Hindlimb muscle (tissue), 1 donor: Measurements from ENCODE around the gene TRIP4. TPM values are rescaled to one million over a fixed set of nuclear protein-coding genes. Genes with fewer than 3 reads are reported as not detected.

Experiments used
- DNase-seq: peaks from one replicate; pipeline ENCODE4 v3.0.0-alpha.2; 2013
- polyA plus RNA-seq: library from polyadenylated mRNA; unstranded; fragments of 120-200 nt; gene quantifications from one replicate; pipeline ENCODE4 v1.2.1, GENCODE V29; 2013; ENCODE audit not compliant: insufficient read length

The TRIP4 gene
- polyA plus RNA-seq, 1 donor, result 28.6 TPM

DNA sequence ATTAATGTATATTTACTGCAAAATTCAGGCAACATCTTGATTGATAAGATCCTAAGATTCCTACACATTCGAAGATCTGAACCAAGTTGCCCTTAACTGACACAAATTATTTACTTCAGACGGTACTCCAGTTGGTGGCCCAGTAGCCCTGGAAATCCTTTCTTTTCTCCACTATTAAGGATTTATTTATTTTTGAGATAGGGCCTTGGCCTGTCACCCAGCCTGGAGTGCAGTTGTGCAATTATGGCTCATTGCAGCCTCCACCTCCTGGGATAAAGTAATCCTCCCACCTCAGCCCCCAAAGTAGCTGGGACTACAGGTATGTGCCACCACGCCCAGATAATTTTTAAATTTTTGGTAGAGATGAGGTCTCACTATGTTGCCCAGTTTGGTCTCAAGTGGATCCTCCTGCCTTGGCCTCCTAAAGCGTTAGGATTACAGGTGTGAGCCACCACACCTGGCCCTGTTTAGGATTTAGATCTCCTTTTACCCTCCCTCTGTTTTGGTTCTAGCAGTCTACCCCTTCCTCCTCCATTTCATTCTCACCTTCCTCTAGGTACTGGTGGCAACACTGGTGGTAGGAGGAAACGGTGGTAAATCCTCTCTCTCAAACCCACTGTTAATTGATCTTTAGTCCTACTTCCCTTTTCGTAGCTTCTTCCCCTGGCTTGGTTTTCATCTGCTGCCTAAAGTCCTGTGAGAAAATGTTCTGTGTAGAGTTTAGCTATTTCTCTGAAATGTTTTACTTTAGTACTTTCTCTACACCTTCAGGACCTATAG is 60.1 kb downstream of the TRIP4 start:
- DNase-seq, result no peak

- DNase-seq, result no peak
These were observed 65.5 kb downstream of the TRIP4 start for GRCh38 chr15:64452988-64453688.

- DNase-seq, result no peak
These were observed 66.0 kb downstream of the TRIP4 start for GRCh38 chr15:64453689-64454037.

DNA sequence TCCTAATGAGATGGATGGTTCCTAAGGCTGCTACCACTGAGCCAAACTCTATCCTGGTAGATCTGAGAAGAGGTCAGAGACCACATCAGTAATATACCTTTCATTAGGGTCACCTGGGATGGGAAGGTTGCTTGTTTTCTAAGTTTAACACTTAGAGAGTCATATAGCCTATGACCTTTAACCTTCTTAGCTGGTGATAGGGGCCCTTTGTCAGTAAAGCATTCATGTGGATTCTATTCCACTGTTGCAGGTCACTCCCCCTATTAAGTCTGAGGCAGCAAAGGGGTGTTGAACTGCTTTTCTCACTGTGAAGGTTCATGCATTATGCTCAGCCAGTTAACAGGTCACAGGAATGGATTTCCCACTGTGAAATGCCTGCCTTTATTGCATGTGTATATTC is 66.6 kb downstream of the TRIP4 start:
- no peak for DNase-seq

DNA sequence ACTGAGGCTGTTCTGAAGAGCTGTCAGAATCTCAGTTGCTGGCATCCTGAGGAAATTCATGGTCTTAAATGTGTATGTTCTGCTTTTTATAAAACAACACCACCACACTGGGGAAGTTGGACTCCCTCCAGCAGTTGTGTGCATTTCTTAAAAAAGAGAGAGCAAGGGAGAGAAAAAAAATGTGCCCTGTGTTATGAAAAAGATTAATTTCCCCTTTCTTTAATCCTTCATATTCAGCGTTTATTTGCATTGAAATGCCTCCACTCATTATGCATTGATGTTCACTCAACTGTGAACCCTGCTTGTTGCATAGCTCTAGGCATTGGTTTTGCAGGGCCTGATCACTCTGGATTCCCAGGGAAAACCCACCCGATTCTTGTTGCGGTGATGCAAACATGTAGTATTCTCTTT is 68.3 kb downstream of the TRIP4 start:
- peak; percentile 28 for DNase-seq

DNA sequence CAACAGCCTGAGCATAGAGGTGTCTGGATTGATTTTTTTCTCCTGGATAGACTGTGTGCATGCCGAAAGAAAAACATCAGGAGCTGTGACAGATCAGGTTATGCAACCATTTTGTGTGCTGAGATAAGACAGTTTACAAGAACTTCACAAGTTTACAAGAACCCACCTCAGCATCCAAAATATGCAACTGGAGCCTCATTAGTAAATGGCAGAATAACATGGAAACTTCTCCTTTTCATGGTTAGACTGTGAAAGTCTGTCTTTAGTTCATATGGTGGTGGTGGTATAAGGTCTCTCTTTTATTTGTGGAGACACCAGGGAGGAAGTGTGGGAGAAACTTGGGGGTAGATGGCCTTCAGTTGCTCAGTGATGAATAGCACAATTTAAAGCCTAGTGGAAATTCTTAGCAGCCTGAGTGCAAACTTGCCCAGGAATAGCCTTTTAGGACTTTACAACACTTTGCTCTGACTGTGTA is 69.0 kb downstream of the TRIP4 start:
- no peak for DNase-seq

- DNase-seq, result no peak
These were observed 71.6 kb downstream of the TRIP4 start for GRCh38 chr15:64459066-64459781.

DNA sequence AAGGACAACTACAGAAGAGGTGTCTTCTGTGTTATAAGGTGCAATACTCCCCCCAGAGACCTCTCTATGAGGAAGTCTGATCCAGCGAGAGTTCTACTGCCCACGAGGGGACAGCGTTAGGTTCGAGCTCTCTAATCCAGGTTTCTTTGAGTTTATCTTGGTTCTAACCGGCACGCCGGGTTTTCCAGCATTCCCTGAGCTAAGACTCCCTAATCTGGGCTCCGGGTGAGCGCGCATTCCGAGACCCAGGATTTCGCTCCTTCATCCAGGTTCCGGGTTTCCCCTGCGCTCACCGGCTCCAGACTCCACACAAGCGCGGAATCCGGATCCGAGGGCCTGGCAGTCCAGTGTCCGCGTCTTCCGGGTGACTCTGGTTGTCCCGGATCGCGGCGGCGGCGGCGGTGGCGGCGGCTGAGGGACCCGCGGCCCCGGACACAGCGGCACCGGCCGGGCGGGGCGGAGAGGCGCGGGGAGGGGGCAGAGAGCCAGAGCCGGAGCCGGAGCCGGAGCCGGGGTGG is 72.6 kb downstream of the TRIP4 start, which contains the start of gene ZNF609:
Gene ZNF609, plus strand, starts transcription at position 373 of the 518 bp plus-strand sequence. CDS start 38,842 bp downstream, outside the sequence.
- peak; percentile 94 for DNase-seq

DNA sequence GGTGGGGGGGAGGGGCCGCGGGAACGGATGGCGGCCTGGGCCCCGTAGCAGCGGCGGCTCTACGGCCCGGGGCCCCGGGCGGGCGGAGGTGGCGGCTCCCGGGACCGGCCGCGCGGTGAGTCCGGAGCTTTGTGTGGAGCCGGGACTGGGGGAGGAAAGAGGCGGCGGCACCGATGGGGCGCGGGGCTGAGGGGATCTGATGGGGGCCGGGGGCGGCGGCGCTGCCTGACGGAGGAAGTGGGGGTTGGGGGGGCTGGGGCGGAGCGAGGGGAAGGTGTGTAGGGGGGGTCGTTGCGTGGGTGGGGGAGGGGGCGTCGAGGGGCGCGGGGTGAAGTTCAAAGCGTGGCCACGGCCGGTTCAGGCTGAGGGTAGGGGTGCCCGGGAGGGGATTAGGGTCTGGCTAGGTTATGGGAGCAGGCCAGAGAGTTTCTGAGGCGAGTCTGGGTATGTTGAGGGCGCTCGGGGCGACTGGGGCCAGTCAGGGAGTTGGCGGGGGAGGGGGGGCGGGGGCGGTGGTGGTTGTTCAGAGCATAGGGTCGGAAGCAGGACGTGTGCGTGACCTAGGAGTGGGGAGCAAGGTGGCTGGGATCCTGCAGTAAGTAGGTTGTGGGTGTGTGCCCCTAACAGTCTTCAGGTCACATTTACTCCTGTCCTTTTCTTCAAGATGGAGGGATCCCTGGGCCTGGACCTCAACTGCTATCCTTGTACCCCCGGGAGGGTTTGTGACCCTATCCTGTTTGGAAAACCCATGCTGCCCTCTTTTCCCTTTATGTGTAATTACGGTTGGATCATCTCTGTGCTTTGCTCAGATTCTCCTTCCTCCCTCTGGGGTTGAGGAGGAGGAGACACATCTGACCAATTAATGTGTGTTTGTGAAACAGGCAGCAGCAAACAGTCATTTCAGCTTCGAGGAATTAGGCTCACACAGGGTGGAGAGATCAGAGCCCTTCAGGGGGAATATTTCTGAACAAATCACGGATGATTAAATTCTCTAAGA is 73.4 kb downstream of the TRIP4 start:
- peak; percentile 63 for DNase-seq

- peak; percentile 12 for DNase-seq
These were observed 74.1 kb downstream of the TRIP4 start for GRCh38 chr15:64461721-64462162.

GRCh38 chr15:64462492-64462891 is 74.9 kb downstream of the TRIP4 start:
- DNase-seq, result no peak

DNA sequence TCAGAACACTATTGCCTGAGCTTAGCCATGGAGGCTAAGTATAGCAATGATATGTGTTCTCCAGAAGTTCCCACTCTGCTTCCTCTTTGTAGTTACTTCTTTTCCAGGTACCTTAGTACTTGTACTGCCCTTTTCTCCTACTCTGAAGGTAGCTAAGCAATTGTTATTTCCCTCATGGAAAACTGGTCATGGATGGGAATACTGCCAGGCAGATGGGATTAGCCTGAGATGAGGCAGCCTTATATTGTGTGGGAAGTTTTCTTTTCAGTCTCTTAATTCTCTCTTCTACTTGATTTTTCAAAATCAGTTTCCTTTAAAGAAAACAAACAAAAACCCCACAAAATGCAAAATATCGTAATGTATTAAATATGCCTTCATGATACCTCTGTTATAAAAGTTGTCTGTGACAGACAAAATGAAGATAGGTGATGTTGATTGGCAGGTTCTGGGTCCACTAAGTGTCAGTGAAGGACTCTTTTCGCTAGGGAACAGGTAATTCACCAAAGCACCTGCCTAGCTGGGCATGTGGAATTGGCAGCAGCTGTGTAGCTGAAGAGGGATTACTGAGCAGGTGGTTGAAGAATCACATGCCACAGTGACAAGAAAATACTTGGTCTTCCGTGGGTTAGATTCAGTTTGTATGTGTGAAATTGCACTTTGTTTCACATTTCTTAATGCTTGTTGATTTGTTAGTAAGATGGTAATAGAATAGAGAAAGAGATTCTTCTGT is 76.8 kb downstream of the TRIP4 start:
- peak; percentile 51 for DNase-seq

DNA sequence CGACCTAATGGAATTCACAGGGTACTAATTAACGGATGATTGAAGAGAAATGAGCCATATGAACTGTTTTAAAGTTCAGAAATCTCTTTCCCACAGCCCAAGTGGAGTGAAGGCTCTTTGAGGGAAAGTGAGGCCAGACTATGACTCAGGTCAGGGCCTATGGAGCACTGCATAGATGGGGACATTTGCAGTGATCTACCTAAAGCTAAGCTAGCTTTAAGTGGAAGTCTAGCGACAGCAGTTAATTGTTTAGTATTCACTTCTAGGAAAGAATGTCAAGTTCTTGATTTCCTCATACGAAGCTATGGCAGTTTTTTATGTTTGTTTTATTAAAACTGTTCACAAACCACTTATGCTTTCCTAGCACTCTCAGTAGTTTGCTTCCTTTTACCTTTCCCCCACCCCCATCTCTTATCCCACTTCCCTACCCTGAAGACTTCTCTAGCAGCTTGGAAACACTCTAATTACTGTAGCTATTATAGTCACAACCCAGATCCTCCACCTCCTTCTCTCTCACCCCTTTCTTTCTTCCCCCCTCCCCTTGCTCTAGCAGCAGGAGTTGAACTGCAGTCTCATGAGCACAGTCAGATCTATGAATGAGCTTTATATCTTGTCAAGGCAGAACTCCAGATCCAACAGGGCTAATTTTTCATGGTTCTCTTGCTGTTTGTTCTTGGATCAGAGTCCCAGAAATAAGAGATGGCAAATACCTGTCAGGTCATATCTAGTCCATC is 78.9 kb downstream of the TRIP4 start:
- no peak for DNase-seq

DNA sequence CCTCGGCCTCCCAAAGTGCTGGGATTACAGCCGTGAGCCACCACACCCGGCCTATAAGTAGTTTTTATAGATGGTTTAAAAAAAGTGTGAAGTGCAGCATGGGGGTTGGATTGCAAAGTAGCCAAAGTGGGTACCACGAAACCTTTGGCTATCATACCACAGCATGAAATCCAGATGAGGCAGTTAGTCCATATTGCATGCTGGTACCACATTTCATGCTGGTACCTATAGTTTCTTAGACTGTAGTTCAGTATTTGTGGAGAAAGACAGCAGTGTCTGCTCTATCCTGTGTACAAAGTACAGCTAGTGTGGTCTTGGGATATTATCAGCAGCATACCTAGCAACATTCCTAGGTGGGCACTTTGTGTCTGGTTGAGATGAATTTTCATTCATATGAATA is 84.5 kb downstream of the TRIP4 start:
- no peak for DNase-seq

GRCh38 chr15:64474846-64475245 is 87.2 kb downstream of the TRIP4 start:
- DNase-seq, result no peak

GRCh38 chr15:64476550-64476949 is 88.9 kb downstream of the TRIP4 start:
- no peak for DNase-seq

DNA sequence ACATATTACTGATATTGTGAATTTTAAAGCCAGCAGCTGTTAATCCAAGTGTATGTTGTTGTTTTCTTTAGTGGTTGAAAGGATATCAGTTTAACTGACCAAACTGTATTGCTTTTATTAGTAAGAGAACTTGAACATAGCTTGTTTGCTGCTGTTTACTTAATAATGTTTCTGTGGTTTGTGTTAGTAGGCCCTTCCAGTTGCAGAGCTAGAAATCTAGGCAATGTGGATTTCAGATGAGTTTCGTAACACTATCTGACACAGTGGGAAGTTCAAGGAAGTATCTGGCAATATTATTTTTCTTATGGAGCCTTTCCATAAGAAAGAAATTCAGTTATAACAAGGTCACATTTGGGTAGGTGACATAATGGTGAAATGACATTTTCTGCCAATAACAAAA is 91.2 kb downstream of the TRIP4 start:
- no peak for DNase-seq

DNA sequence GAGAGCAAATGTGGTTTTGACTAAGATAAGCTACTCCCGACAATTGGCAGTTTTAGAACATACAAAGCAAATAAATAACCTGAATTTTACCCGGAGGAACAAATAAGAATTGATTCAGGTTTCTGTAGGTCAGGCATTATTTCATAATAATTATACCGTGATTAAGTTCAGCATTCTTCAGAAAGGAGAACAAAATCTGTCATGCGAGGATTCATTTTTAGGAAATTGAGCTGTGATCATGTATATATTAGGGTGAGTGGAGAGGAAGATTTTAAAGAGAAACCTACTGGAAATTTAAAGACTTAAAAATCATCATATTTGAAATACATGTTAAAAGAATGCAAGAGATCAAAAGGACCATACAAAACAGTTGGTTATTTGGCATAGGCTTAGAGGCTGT is 93.3 kb downstream of the TRIP4 start:
- no peak for DNase-seq

GRCh38 chr15:64483749-64484148 is 96.1 kb downstream of the TRIP4 start:
- no peak for DNase-seq

DNA sequence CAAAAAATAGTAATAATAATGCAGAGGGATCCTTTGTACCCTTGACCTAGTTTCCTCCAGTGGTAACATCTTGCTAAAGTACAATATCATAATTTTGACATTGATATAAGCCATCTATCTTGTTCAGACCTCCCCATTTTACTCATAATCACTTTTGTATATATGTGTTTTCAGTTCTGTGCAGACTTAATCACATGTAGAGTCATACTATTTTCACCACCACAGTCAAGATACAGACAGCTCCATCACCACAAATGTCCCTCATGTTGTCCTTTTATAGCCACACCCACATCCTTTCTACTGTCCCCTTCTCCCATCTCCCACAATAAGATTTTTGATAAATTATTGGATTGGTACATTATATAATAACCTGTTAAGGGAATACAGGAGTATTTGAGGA is 98.2 kb downstream of the TRIP4 start:
- DNase-seq, result no peak
